CD4-positive, alpha-beta T cell treated with Interleukin-4 for 4 hours (primary cell): ENCODE results near the gene BLOC1S1.

Experiments used
- DNase-seq: peaks from one replicate; pipeline ENCODE4 v3.0.0-alpha.2; 2020

Gene BLOC1S1

GRCh38 chr12:55695349-55695748, 20.5 kb upstream of the BLOC1S1 start:
- no peak for DNase-seq

- no peak for DNase-seq
Measured at GRCh38 chr12:55696141-55696540, 19.7 kb upstream of the BLOC1S1 start.

GRCh38 chr12:55696796-55697462, 18.9 kb upstream of the BLOC1S1 start:
- DNase-seq, result no peak

GRCh38 chr12:55697686-55698085, 18.2 kb upstream of the BLOC1S1 start:
- DNase-seq, result no peak

GRCh38 chr12:55698241-55698955, 17.4 kb upstream of the BLOC1S1 start:
- no peak for DNase-seq

GRCh38 chr12:55698965-55699364, 16.9 kb upstream of the BLOC1S1 start:
- DNase-seq, result no peak

- no peak for DNase-seq
Measured at GRCh38 chr12:55699471-55700055, 16.3 kb upstream of the BLOC1S1 start.

GRCh38 chr12:55700255-55701018, 15.4 kb upstream of the BLOC1S1 start:
- DNase-seq, result no peak

- DNase-seq, result no peak
Measured at GRCh38 chr12:55702861-55703260, 13.0 kb upstream of the BLOC1S1 start.

GRCh38 chr12:55703288-55703687, 12.6 kb upstream of the BLOC1S1 start:
- no peak for DNase-seq

- no peak for DNase-seq
Measured at GRCh38 chr12:55703901-55704761, 11.7 kb upstream of the BLOC1S1 start.

- no peak for DNase-seq
Measured at GRCh38 chr12:55704824-55705718, 10.8 kb upstream of the BLOC1S1 start.

GRCh38 chr12:55705782-55706402, 10.0 kb upstream of the BLOC1S1 start:
- no peak for DNase-seq

- no peak for DNase-seq
Measured at GRCh38 chr12:55706568-55707218, 9.2 kb upstream of the BLOC1S1 start.

- no peak for DNase-seq
Measured at GRCh38 chr12:55707219-55707671, 8.6 kb upstream of the BLOC1S1 start.

GRCh38 chr12:55707841-55708694, 7.8 kb upstream of the BLOC1S1 start, which contains the start of gene ITGA7:
ITGA7 (minus strand) TSS chr12:55707904; CDS start chr12:55707682, 222 bp downstream.
- DNase-seq, result peak; percentile 28

- DNase-seq, result no peak
Measured at GRCh38 chr12:55708695-55709233, 7.1 kb upstream of the BLOC1S1 start.

GRCh38 chr12:55711786-55712553, 3.9 kb upstream of the BLOC1S1 start:
- no peak for DNase-seq
